Motor neuron (in vitro differentiated cells): ENCODE results near the gene FADS6. TPM values are rescaled to one million over a fixed set of nuclear protein-coding genes. Genes with fewer than 3 reads are reported as not detected.
A peak's percentile ranks its signal among the peaks of the same experiment; 100 is the strongest.
"Not testable (repeated sequence)": the region's sequence is repeated elsewhere in the genome, so short reads cannot be mapped to it uniquely, and the experiment has no call there.

Experiments used
- ATAC-seq, 8 experiments: fragments of 200-7000 bp; cut with Tn5 transposase; replicated peaks in 6 of 8; 2 replicates each; pipeline ENCODE4 v1.8.0; 2021; ENCODE audit warnings: mild to moderate bottlenecking in 8 of 8, moderate library complexity in 8 of 8
- H3K27ac ChIP-seq, 2 donors: fragments of 250-450 bp; sonication (Bioruptor Pico); 2 replicates each; pipeline ENCODE4 v1.9.0; 2021; ENCODE audit warnings: antibody characterized with exemption in 2 of 2, mild to moderate bottlenecking in 2 of 2, moderate library complexity in 1 of 2
- H3K4me1 ChIP-seq, 2 donors: fragments of 250-450 bp; sonication (Bioruptor Pico); replicated peaks in 1 of 2; 2 replicates each; pipeline ENCODE4 v1.6.1; 2021; ENCODE audit warnings: antibody characterized with exemption in 2 of 2, mild to moderate bottlenecking in 2 of 2, moderate library complexity in 1 of 2
- H3K4me3 ChIP-seq, 5 donors: fragments of 250-450 bp; sonication (Bioruptor Pico); 2 replicates each; pipeline ENCODE4 v1.9.0; 2021; ENCODE audit warnings: antibody characterized with exemption in 5 of 5, mild to moderate bottlenecking in 5 of 5, moderate library complexity in 4 of 5
- WGBS, 10 experiments: fragments of 450-650 bp; shearing (Covaris generic); methylation state at CpG; one replicate each; pipeline ENCODE4 v1.0.0; 2022; 5-methylcytosine and 5-hydroxymethylcytosine counted together
- in situ Hi-C, 9 experiments: fragments of 400-800 bp; cut with MboI; loops; one replicate each; pipeline ENCODE4 v1.15.0; 2021; ENCODE audit warnings: low sequenced_read_pairs in 9 of 9, low pct_unique_long_range_greater_than_20kb in 2 of 9; ENCODE audit not compliant: unreplicated experiment in 9 of 9
- total RNA-seq, 8 experiments: library from RNA; unstranded; fragments of 300-600 nt; gene quantifications; 2 replicates each; pipeline versions ENCODE4 v1.2.3 to v1.2.4, GENCODE V29; 2022

Gene FADS6
- total RNA-seq, 8 experiments from 2014 or later, result 0.11 to 0.85 (median 0.25) TPM; not detected in 2

DNA sequence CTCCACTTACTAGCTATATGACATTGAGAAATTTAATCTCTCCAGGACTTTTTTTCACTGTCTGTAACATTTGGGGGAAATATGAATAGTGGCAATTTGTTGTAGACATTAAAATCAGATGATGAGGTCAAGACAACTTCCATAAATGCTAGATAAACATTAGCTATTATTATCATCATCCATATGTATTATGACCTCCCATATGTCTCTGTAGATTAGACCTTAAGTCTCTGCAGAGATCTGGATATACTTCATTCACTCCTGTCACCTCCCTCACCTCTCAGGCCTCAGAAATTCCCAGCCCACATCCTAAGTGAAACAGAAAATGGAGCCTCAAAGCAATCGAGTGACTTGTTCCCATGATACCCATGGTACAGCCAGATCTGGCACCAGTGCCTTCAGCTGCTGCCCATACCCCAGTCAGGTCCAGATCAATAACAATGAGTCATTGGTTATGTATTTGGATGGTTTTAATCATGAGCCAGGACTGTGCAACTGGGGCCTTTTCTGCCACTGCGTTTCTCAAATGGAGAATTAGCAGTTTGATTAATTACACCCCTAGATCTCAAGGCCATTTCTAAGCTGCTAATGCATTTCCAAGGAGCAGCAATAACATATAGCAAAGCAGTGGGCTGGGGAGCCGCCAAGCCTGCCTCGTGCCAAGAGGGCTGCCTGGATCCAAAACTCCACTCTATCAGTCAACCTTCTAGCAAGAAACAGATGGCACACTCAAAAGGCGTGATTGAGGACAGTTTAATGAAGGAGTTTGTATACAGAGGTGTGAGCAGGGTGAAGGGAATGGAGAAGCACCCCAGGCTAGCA is 18.1 kb downstream of the FADS6 start:
- peaks cover 4 to 6% of the 10 kb centered on the region in 2 donors for H3K4me1 ChIP-seq
- WGBS, 10 experiments, result 20 to 89% (median 66%) methylated on average over 1 to 5 of the region's 5 CpGs; no CpG with 5 or more reads in 6 of the 10 experiments
- in situ Hi-C loops, result no loop called here
- H3K27ac ChIP-seq, result no peak overlapping the region
- H3K4me3 ChIP-seq, result no peak overlapping the region
- ATAC-seq, result no peak

DNA sequence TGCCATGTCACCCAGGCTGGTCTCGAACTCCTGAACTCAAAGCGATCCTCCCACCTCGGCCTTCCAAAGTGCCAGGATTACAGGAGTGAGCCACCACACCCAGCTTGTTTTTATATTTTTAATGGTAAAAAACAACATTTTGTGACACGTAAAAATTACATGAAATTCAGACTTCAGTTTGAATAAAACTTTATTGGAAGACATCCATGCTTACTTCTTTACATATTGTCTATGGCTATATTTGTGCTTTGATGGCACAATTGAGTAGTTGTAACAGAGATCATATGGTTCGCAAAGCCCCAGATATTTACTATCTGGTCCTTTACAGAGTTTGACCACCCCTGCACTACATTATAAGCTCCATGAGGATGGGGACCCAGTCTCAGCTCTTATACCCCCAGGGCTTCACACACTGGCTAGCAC is 18.8 kb downstream of the FADS6 start:
- in situ Hi-C loops, result loop anchor here in 1 of 9 experiments (25.0 kb wide), 1 partner anchor 112 kb away; no protein-coding TSS in a partner anchor
- WGBS, 10 experiments, result 74 to 100% (median 93%) methylated on average over 1 to 5 of the region's 5 CpGs
- ATAC-seq, result no peak
- H3K27ac ChIP-seq, result no peak overlapping the region
- no peak overlapping the region for H3K4me3 ChIP-seq
- H3K4me1 ChIP-seq, result peaks cover 4 to 6% of the 10 kb centered on the region in 2 donors

DNA sequence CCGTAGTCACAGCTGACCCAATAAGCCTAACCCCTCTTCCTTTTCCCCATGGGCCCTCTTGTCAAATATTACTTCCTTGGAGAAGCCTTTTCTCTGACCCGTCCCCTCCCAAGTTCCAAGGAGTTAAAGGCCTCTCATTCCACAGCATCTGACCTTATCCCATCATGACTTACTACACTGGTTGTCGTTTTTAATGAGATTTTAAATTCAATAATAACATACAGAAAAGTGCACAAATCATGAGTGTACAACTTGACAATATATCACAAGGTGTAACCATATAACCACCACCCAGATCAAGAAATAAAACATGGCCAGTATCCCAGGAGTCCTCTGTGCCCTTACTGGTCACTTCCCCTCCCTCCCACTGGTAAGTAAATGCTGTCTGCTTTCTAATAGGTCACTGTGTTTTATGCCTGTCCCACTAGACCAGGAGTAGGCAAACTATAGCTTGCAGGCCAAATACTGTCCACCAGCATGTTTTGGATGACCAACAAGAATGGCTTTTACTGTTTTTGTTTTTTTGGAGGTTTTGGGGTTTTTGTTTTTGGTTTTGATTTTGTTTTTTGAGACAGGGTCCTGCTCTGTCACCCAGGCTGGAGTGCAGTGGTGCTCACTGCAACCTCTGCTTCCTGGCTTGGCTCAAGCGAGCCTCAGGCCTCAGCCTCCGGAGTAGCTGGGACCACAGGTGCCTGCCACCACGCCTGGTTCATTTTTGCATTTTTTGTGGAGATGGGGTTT is 19.4 kb downstream of the FADS6 start:
- peaks cover 4 to 6% of the 10 kb centered on the region in 2 donors for H3K4me1 ChIP-seq
- 0 to 80% (median 51%) methylated on average over 1 to 5 of the region's 6 CpGs; no CpG with 5 or more reads in 1 of the 10 experiments for WGBS, 10 experiments
- in situ Hi-C loops, result loop anchor here in 1 of 9 experiments (25.0 kb wide), 1 partner anchor 112 kb away; no protein-coding TSS in a partner anchor
- peak overlapping the region; percentile 50 to 68 (median 60) for H3K4me3 ChIP-seq
- no peak for ATAC-seq
- no peak overlapping the region for H3K27ac ChIP-seq

DNA sequence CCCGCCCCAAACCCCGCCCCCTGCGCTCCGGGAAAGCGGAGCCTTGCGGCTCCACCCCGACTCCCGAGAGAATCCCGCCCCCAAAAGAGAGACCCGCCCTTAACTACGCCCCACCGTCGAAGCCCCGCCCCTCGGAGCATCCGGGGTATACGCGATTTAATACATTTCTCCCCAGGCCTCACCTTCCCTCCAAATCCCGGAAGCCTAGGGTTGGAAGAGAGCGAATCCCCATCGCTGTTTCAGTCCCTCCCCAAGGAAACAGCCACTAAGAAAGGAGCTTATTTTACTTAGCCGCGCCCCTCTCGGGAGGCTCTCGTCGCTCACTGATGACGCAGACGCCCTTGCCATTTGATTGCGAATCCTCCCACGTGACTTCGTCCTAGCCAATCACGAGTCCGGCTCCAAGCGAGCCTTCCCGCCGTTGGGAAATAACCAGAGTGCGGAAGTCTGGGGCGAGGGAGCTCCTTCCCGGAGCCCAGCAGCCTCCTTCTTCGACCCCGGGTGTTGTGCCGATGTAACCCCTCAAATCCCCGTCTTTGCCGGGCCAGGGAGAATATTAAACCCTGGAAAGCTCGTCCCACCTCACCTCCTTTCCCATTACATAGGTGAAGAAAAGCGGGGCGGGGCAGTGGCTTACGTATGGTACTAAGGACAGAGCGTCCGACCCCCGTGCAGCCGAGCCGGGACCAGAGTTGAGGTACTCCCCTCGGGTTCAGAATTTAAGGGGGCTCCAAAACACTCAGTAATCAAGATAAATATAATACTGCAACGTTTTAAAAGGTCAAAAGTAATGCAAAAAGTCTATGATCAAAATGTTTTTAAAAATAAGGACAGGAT is 20.2 kb downstream of the FADS6 start:
- H3K4me1 ChIP-seq, result peaks cover 4 to 6% of the 10 kb centered on the region in 2 donors
- H3K4me3 ChIP-seq, result peak overlapping the region; percentile 50 to 85 (median 60)
- 0 to 9% (median 0%) methylated on average over 1 to 15 of the region's 55 CpGs; no CpG with 5 or more reads in 3 of the 10 experiments for WGBS, 10 experiments
- peak; percentile 89 to 95 (median 93) for ATAC-seq
- H3K27ac ChIP-seq, result peak overlapping the region; percentile 57 to 58
- in situ Hi-C loops, result loop anchor here in 1 of 9 experiments (25.0 kb wide), 1 partner anchor 111 kb away; no protein-coding TSS in a partner anchor

DNA sequence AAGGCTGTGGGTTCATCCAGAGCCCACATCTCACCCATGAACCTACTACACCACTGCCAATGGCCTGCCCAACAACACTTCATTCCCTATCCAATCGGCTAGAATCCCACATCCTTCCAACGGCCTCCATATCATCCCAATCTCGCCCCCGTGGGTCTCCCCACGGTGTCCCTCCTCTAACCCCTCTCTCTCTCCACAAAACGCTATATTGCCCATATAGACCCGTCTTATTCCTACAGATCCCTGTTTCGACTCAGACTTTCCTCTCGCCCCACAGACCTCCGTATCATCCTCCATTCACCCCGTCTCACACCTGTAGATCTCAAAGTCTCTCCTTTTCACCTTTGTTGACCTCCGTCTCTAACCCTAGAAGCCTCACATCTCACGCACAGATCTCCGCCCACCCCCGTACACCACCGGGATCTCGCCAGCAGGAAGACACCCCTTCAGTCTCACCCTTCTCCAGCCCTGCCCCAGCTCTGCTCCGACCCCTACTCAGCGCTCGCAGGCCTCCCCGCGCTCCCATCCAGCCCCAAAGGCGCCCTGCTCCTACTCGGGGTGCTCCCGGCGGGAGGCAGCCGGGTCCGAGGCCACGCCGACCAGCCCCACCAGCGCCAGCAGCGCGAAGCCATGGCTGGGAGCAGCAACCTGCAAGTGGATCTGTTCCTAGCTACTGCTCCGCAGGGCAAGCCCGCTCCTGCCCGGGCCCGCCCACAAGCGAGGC is 21.0 kb downstream of the FADS6 start, which contains the start of gene FDXR:
Gene FDXR (minus strand): TSS at position 682 of the 724 bp plus-strand sequence. CDS start 50 bp downstream, at position 632.
- Histone ChIP-seq H3K4me3 (peak within 1 kb of the TSS; percentile 50 to 85 (median 60)), H3K4me1 (peaks cover 4 to 6% of the 10 kb centered on the region in 2 donors), H3K27ac (peak within 1 kb of the TSS; percentile 59 to 65)
- ATAC-seq, result peak; percentile 71 to 85 (median 82)
- 0 to 12% (median 5%) methylated on average over 2 to 13 of the region's 38 CpGs; no CpG with 5 or more reads in 5 of the 10 experiments for whole genome bisulfite sequencing, 10 experiments
- in situ Hi-C loops, result loop anchor here in 1 of 9 experiments (25.0 kb wide), 1 partner anchor 110 kb away; no protein-coding TSS in a partner anchor

DNA sequence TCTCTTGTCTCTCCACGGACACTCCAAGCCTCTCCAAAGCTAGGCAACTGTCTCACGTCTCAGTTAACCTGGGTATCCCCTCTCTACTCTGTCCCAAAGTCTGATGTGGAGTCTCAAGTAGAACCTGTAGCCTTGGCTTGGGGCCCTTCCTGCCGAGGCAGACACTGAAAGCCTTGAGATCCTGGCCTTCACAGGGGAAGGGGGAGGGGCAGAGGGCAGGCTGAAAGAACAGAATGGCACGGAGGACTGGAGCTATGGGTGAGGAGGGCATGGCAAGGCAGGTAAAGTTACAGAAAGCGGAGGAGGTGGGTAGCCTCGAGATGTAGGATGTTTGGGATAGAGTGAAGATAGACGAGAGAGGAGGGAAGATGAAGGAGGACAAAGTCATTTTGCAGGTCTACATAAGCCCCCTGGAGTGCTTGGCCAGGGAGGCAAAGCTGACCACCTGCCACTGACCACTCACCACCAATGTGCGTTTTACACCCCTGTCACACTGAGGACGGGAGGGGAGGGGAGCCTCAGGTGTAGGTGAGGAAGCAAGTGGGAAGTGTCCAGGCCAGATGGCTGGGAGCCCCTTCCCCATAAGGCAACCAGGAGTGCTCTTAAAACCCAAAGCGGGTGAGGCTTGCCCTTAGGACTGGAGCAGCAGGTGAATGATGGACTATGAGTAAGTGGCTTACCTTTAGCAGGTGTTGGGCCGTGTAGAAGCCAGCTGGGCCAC is 21.9 kb downstream of the FADS6 start:
- 35 to 100% (median 78%) methylated on average over 1 to 7 of the region's 11 CpGs; no CpG with 5 or more reads in 2 of the 10 experiments for WGBS, 10 experiments
- ATAC-seq, result no peak
- in situ Hi-C loops, result loop anchor here in 1 of 9 experiments (25.0 kb wide), 1 partner anchor 109 kb away; no protein-coding TSS in a partner anchor
- Histone ChIP-seq H3K27ac (no peak overlapping the region), H3K4me1 (peaks cover 4 to 6% of the 10 kb centered on the region in 2 donors), H3K4me3 (peak overlapping the region in 1 of 5 donors; percentile 60)

DNA sequence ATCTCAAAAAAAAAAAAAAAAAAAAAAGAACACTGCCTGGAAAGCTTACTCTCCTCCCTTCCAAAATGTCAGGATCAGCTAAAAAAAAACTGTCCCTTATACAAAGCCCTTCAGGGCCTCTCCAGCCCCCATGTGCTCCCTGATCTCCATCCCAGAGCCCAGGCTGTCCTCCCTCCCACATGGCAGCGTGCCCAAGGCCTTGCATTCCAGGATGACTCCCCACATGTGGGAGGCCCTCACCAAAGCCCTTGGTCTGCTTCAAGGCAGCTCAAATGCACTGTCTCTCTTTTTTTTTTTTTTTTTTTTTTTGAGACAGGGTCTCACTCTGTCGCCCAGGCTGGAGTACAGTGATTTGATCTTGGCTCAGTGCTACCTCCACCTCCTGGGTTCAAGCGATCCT is 22.9 kb downstream of the FADS6 start:
- in situ Hi-C loops, result loop anchor here in 1 of 9 experiments (25.0 kb wide), 1 partner anchor 108 kb away; no protein-coding TSS in a partner anchor
- Histone ChIP-seq H3K27ac (no peak overlapping the region), H3K4me1 (peaks cover 4 to 6% of the 10 kb centered on the region in 2 donors), H3K4me3 (no peak overlapping the region)
- ATAC-seq, result no peak
- 17 to 100% methylated on average over 1 of the region's 3 CpGs; no CpG with 5 or more reads in 8 of the 10 experiments for WGBS, 10 experiments

DNA sequence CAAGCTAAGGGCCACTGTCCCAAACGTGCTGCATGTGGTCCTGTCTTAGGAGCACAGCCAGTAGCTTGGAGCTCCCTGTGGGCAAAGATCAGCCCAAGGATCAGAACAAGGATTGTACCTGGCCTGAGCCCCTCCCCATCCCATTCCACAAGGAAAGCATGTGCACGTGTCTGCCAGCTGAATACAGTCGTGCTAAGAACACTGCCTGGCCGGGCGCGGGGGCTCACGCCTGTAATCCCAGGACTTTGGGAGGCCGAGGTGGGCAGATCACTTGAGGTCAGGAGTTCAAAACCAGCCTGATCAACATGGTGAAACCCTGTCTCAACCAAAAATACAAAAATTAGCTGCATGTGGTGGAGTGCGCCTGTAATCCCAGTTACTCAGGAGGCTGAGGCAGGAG is 23.4 kb downstream of the FADS6 start:
- H3K4me3 ChIP-seq, ATAC-seq, H3K27ac ChIP-seq, H3K4me1 ChIP-seq: not testable (repeated sequence)
- 70 to 89% (median 80%) methylated on average over 1 to 6 of the region's 9 CpGs; no CpG with 5 or more reads in 5 of the 10 experiments for WGBS, 10 experiments
- in situ Hi-C loops, result loop anchor here in 1 of 9 experiments (25.0 kb wide), 1 partner anchor 108 kb away; no protein-coding TSS in a partner anchor

DNA sequence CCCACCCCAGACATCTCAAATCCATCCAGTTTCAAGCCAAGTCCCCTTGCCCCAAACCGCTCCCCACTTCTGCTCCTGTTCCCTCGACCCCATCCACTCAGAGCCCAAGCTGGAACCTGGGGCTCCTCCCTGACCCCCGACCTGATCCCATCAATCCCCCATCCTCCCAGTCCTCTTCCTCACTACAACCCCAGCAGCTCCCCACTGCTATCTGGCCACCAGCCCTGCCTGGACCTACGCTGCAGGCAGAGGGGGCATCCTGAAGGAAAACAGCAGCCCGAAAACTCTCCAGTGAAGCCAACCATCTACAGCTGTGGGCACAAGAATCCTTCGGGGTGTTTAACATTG is 24.6 kb downstream of the FADS6 start:
- Histone ChIP-seq H3K27ac (no peak overlapping the region), H3K4me1 (peaks cover 4 to 8% of the 10 kb centered on the region in 2 donors), H3K4me3 (no peak overlapping the region)
- in situ Hi-C loops, result loop anchor here in 3 of 9 experiments (10.0 to 25.0 kb wide), 2 partner anchors 74 to 107 kb away; no protein-coding TSS in a partner anchor
- no peak for ATAC-seq
- 73 to 100% (median 83%) methylated on average over 1 to 2 of the region's 6 CpGs; no CpG with 5 or more reads in 7 of the 10 experiments for WGBS, 10 experiments

DNA sequence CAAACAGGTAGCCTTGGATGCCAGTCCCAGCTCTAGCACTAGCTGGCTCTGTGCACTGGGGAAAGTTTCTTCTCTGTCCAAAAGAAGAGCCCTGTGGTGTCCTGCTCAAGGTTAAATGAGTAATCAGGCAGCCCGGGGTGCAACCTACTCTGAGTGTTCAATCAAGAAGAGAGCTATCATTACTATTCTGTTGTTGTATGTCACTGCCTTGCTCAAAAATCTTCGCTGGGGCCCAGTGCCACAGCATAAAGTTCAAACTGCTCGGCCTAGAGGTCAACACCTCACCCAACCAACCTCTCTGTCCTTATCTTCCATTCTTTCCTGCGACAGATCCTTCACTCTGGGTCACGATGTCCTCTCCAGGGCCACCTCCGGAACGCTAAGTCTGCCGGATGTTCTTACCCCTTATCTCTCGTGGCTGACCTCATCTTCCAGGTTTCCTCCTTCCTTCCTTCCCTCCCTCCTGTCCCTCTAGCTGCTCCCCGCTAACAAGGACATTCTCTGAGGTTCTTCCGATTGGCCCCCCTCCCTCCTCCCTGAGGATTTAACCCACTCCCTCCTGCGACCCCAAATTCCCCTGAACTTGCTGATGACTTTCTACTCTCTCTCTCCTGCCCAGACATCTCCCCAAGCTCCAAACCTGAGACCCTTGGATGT is 25.1 kb downstream of the FADS6 start:
- ATAC-seq, result no peak
- no peak overlapping the region for H3K4me3 ChIP-seq
- H3K4me1 ChIP-seq, result peaks cover 3 to 8% of the 10 kb centered on the region in 2 donors
- no peak overlapping the region for H3K27ac ChIP-seq
- in situ Hi-C loops, result loop anchor here in 3 of 9 experiments (10.0 to 25.0 kb wide), 2 partner anchors 74 to 106 kb away; no protein-coding TSS in a partner anchor
- 50 to 100% (median 85%) methylated on average over 1 to 8 of the region's 12 CpGs; no CpG with 5 or more reads in 2 of the 10 experiments for whole genome bisulfite sequencing, 10 experiments
